ENCODE measurements around the gene RSPH6A. TPM values are rescaled to one million over a fixed set of nuclear protein-coding genes. Genes with fewer than 3 reads are reported as not detected.

RSPH6A gene
- polyA plus RNA-seq, 1 donor (not counting 4 experiments of a cell fraction or from before 2014, with no cell fraction given), result not detected

GRCh38 chr19:45758921-45759320 is 56.2 kb downstream of the RSPH6A start:
- H4K20me1 ChIP-seq (ENCODE audit: control insufficient read depth, extremely low read depth, insufficient read depth, low read length), result no peaks in the 10 kb centered on the region
- DNase-seq (ENCODE audit: low read depth, low spot score) (no peak), FAIRE-seq (no peak)
- H3K4me3 ChIP-seq (ENCODE audit: control insufficient read depth in 2 of 3, extremely low read depth in 1 of 3, insufficient read depth in 2 of 3, low read depth in 1 of 3, low read length in 3 of 3), result no peak overlapping the region
- no peaks in the 10 kb centered on the region for H3K79me2 ChIP-seq (ENCODE audit: control insufficient read depth, insufficient read depth, low read length)
- H2AFZ ChIP-seq (ENCODE audit: control insufficient read depth, low read length), result no peak overlapping the region
- no peaks in the 10 kb centered on the region for H3K27me3 ChIP-seq (ENCODE audit: control insufficient read depth, extremely low read depth, insufficient read depth, low read length)
- H3K9me1 ChIP-seq (ENCODE audit: control insufficient read depth, extremely low read depth, insufficient read depth, low read length), result no peaks in the 10 kb centered on the region
- dilution Hi-C loops (cut with MboI; ENCODE audit: extremely low pct_ligation_motif_present, low sequenced_read_pairs), result no loop called here
- no peaks in the 10 kb centered on the region for H3K4me1 ChIP-seq (ENCODE audit: control insufficient read depth, extremely low read depth, insufficient read depth, low read length)
- no peak overlapping the region for H3K9ac ChIP-seq (ENCODE audit: control insufficient read depth, extremely low read depth, insufficient read depth, low read length)
- TF ChIP-seq EZH2 (IDR thresholded peaks at IDR 0.05; ENCODE audit: low read length), result no peak
- no peak for TF ChIP-seq CTCF (optimal IDR thresholded peaks at IDR 0.05 in 1 of 3, IDR thresholded peaks at IDR 0.05 in 1 of 3, conservative IDR thresholded peaks at IDR 0.05 in 1 of 3; ENCODE audit: extremely low read depth in 1 of 3, insufficient read depth in 2 of 3, low read length in 3 of 3)
- no peaks in the 10 kb centered on the region for H3K36me3 ChIP-seq (ENCODE audit: control insufficient read depth in 2 of 2, extremely low read depth in 1 of 2, insufficient read depth in 2 of 2, low read length in 2 of 2)
- H3K4me2 ChIP-seq (ENCODE audit: control insufficient read depth, extremely low read depth, insufficient read depth, low read depth, low read length), result no peak overlapping the region
- no peak overlapping the region for H3K27ac ChIP-seq (ENCODE audit: control insufficient read depth, insufficient read depth, low read length)
- H3K9me3 ChIP-seq (ENCODE audit: control insufficient read depth, low read depth, low read length), result no peaks in the 10 kb centered on the region

- H3K79me2 ChIP-seq (ENCODE audit: control insufficient read depth, insufficient read depth, low read length), result no peaks in the 10 kb centered on the region
- no peak for DNase-seq (ENCODE audit: low read depth, low spot score)
- no peak for FAIRE-seq
Observed at GRCh38 chr19:45757695-45758094, 57.4 kb downstream of the RSPH6A start.

More at GRCh38 chr19:45757695-45758094, 57.4 kb downstream of the RSPH6A start:
- Histone ChIP-seq H3K9me1 (ENCODE audit: control insufficient read depth, extremely low read depth, insufficient read depth, low read length) (no peaks in the 10 kb centered on the region), H3K9me3 (ENCODE audit: control insufficient read depth, low read depth, low read length) (no peaks in the 10 kb centered on the region), H3K36me3 (ENCODE audit: control insufficient read depth in 2 of 2, extremely low read depth in 1 of 2, insufficient read depth in 2 of 2, low read length in 2 of 2) (no peaks in the 10 kb centered on the region), H3K9ac (ENCODE audit: control insufficient read depth, extremely low read depth, insufficient read depth, low read length) (no peak overlapping the region), H3K27ac (ENCODE audit: control insufficient read depth, insufficient read depth, low read length) (no peak overlapping the region), H3K4me2 (ENCODE audit: control insufficient read depth, extremely low read depth, insufficient read depth, low read depth, low read length) (no peak overlapping the region), H4K20me1 (ENCODE audit: control insufficient read depth, extremely low read depth, insufficient read depth, low read length) (no peaks in the 10 kb centered on the region), H2AFZ (ENCODE audit: control insufficient read depth, low read length) (no peak overlapping the region), H3K4me3 (ENCODE audit: control insufficient read depth in 2 of 3, extremely low read depth in 1 of 3, insufficient read depth in 2 of 3, low read depth in 1 of 3, low read length in 3 of 3) (no peak overlapping the region), H3K4me1 (ENCODE audit: control insufficient read depth, extremely low read depth, insufficient read depth, low read length) (peaks cover 7% of the 10 kb centered on the region), H3K27me3 (ENCODE audit: control insufficient read depth, extremely low read depth, insufficient read depth, low read length) (no peaks in the 10 kb centered on the region)
- dilution Hi-C loops (cut with MboI; ENCODE audit: extremely low pct_ligation_motif_present, low sequenced_read_pairs), result no loop called here
- TF ChIP-seq EZH2 (IDR thresholded peaks at IDR 0.05; ENCODE audit: low read length) (no peak), CTCF (optimal IDR thresholded peaks at IDR 0.05 in 1 of 3, IDR thresholded peaks at IDR 0.05 in 1 of 3, conservative IDR thresholded peaks at IDR 0.05 in 1 of 3; ENCODE audit: extremely low read depth in 1 of 3, insufficient read depth in 2 of 3, low read length in 3 of 3) (no peak)

Data from keratinocyte (primary cell).